GM18858 (cell line): Measurements from ENCODE around the gene FOXJ1.
"Not testable (repeated sequence)": the region's sequence is repeated elsewhere in the genome, so short reads cannot be mapped to it uniquely, and the experiment has no call there.

ENCODE experiments used
- ATAC-seq: cut with Tn5 transposase; IDR thresholded peaks from one replicate; pipeline ENCODE4 v1.9.1; 2021; ENCODE audit not compliant: unreplicated experiment

The FOXJ1 gene

GRCh38 chr17:76141212-76142038 is at the start of gene FOXJ1:
Gene FOXJ1, minus strand, starts transcription at chr17:76141245. Its CDS starts 850 bp downstream, at chr17:76140395.
- no peak for ATAC-seq

- no peak for ATAC-seq
Measured at GRCh38 chr17:76189741-76190140, 48.7 kb upstream of the FOXJ1 start.

GRCh38 chr17:76189247-76189646 is 48.2 kb upstream of the FOXJ1 start:
- ATAC-seq = no peak

GRCh38 chr17:76188213-76189016 is 47.4 kb upstream of the FOXJ1 start:
- ATAC-seq = no peak

- ATAC-seq = not testable (repeated sequence)
Measured at GRCh38 chr17:76186774-76187173, 45.7 kb upstream of the FOXJ1 start.

GRCh38 chr17:76184290-76184689 is 43.2 kb upstream of the FOXJ1 start:
- no peak for ATAC-seq

- peak; percentile 63 for ATAC-seq
Measured at GRCh38 chr17:76182016-76182764, 41.1 kb upstream of the FOXJ1 start.

- no peak for ATAC-seq
Measured at GRCh38 chr17:76179496-76180467, 38.7 kb upstream of the FOXJ1 start.

GRCh38 chr17:76178124-76178523 is 37.1 kb upstream of the FOXJ1 start:
- no peak for ATAC-seq

- ATAC-seq = no peak
Measured at GRCh38 chr17:76176701-76177574, 35.9 kb upstream of the FOXJ1 start.

GRCh38 chr17:76174037-76174436 is 33.0 kb upstream of the FOXJ1 start:
- no peak for ATAC-seq

GRCh38 chr17:76173474-76173873 is 32.4 kb upstream of the FOXJ1 start:
- ATAC-seq = no peak

GRCh38 chr17:76171706-76172105 is 30.7 kb upstream of the FOXJ1 start:
- ATAC-seq = no peak

GRCh38 chr17:76170114-76170513 is 29.1 kb upstream of the FOXJ1 start:
- no peak for ATAC-seq

- no peak for ATAC-seq
Measured at GRCh38 chr17:76166906-76167305, 25.9 kb upstream of the FOXJ1 start.

- no peak for ATAC-seq
Measured at GRCh38 chr17:76166168-76166567, 25.1 kb upstream of the FOXJ1 start.

- no peak for ATAC-seq
Measured at GRCh38 chr17:76164331-76164730, 23.3 kb upstream of the FOXJ1 start.

GRCh38 chr17:76163919-76164318 is 22.9 kb upstream of the FOXJ1 start:
- ATAC-seq = no peak

- no peak for ATAC-seq
Measured at GRCh38 chr17:76161619-76162266, 20.7 kb upstream of the FOXJ1 start.
